GM23338 (cell line): ENCODE results near the gene ERC2. TPM values are rescaled to one million over a fixed set of nuclear protein-coding genes. Genes with fewer than 3 reads are reported as not detected.

Source experiments
- ATAC-seq: fragments of 200-7000 bp; cut with Tn5 transposase; 3 replicates; pipeline ENCODE4 v1.9.1; 2020
- DNase-seq: peaks from one replicate; pipeline ENCODE4 v3.0.0-alpha.2; 2015; ENCODE audit warnings: low spot score
- H2AFZ ChIP-seq: fragments of 200-600 bp; sonication (generic); 2 replicates; pipeline ENCODE4 v1.8.0; 2016; ENCODE audit warnings: antibody characterized with exemption, mild to moderate bottlenecking, moderate library complexity
- H3F3A ChIP-seq: fragments of 200-600 bp; sonication (generic); replicated peaks from 2 replicates; pipeline ENCODE4 v1.8.0; 2017; ENCODE audit warnings: antibody characterized with exemption, mixed run types, low read depth
- H3K27ac ChIP-seq: fragments of 200-600 bp; sonication (generic); 2 replicates; pipeline ENCODE4 v1.6.1; 2016; ENCODE audit warnings: low read depth
- H3K27me3 ChIP-seq: fragments of 200-600 bp; sonication (generic); 2 replicates; pipeline ENCODE4 v1.8.0; 2016; ENCODE audit warnings: mild to moderate bottlenecking, mixed run types, moderate library complexity; ENCODE audit not compliant: insufficient read depth
- H3K36me3 ChIP-seq: fragments of 200-600 bp; sonication (generic); 2 replicates; pipeline ENCODE4 v1.8.0; 2016; ENCODE audit warnings: mild to moderate bottlenecking; ENCODE audit not compliant: insufficient read depth
- H3K4me1 ChIP-seq: fragments of 200-600 bp; sonication (generic); 2 replicates; pipeline ENCODE4 v1.8.0; 2016; ENCODE audit warnings: mild to moderate bottlenecking, moderate library complexity; ENCODE audit not compliant: insufficient read depth
- H3K4me2 ChIP-seq: fragments of 200-600 bp; sonication (generic); 2 replicates; pipeline ENCODE4 v1.7.1; 2017; ENCODE audit warnings: mixed run types
- H3K4me3 ChIP-seq: fragments of 200-600 bp; sonication (generic); 2 replicates; pipeline ENCODE4 v1.6.1; 2016; ENCODE audit warnings: mixed run types
- H3K79me2 ChIP-seq: fragments of 200-600 bp; sonication (generic); replicated peaks from 2 replicates; pipeline ENCODE4 v1.8.0; 2017; ENCODE audit warnings: mild to moderate bottlenecking; ENCODE audit not compliant: insufficient read depth
- H3K9me2 ChIP-seq: fragments of 200-600 bp; sonication (generic); 2 replicates; pipeline ENCODE4 v1.8.0; 2017; ENCODE audit not compliant: insufficient read depth
- H4K20me1 ChIP-seq: fragments of 200-600 bp; sonication (generic); replicated peaks from 2 replicates; pipeline ENCODE4 v1.8.0; 2017; ENCODE audit warnings: mild to moderate bottlenecking; ENCODE audit not compliant: insufficient read depth
- H3K27ac Mint-ChIP-seq: 2 replicates; pipeline ENCODE4 v1.8.0; 2020; ENCODE audit warnings: inconsistent platforms, mild to moderate bottlenecking, moderate library complexity, mixed read lengths
- H3K27me3 Mint-ChIP-seq: 3 replicates; pipeline ENCODE4 v1.8.0; 2022; ENCODE audit warnings: low read depth, mild to moderate bottlenecking, moderate library complexity, mixed read lengths, inconsistent platforms; ENCODE audit not compliant: insufficient read depth, poor library complexity
- H3K36me3 Mint-ChIP-seq: 3 replicates; pipeline ENCODE4 v1.8.0; 2021; ENCODE audit warnings: low read depth, mild to moderate bottlenecking, inconsistent platforms, moderate library complexity, mixed read lengths
- H3K4me1 Mint-ChIP-seq: 3 replicates; pipeline ENCODE4 v1.8.0; 2020; ENCODE audit warnings: mild to moderate bottlenecking, inconsistent platforms, mixed read lengths
- H3K4me3 Mint-ChIP-seq: 3 replicates; pipeline ENCODE4 v1.8.0; 2021; ENCODE audit warnings: moderate library complexity, mild to moderate bottlenecking, inconsistent platforms, mixed read lengths
- H3K9me3 Mint-ChIP-seq: 3 replicates; pipeline ENCODE4 v1.8.0; 2020; ENCODE audit warnings: moderate library complexity, mild to moderate bottlenecking, inconsistent platforms, mixed read lengths
- CREB1 ChIP-seq: fragments of 250-450 bp; sonication (Bioruptor Pico); IDR thresholded peaks from 2 replicates; pipeline ENCODE4 v1.5.0; 2020; ENCODE audit warnings: low read depth, mild to moderate bottlenecking, moderate library complexity
- ETS1 ChIP-seq: IDR thresholded peaks from 2 replicates; pipeline ENCODE4 v1.6.1; 2016; ENCODE audit warnings: antibody characterized with exemption
- EZH2 ChIP-seq: fragments of 200-600 bp; sonication (generic); IDR thresholded peaks from one replicate; pipeline ENCODE4 v1.8.0; 2017; ENCODE audit warnings: antibody characterized with exemption, mild to moderate bottlenecking, low read depth; ENCODE audit not compliant: unreplicated experiment
- EZH2phosphoT487 ChIP-seq: fragments of 200-600 bp; sonication (generic); IDR thresholded peaks from one replicate; pipeline ENCODE4 v1.8.1; 2018; ENCODE audit warnings: antibody characterized with exemption; ENCODE audit not compliant: unreplicated experiment
- POLR2AphosphoS5 ChIP-seq: IDR thresholded peaks from 2 replicates; pipeline ENCODE4 v1.6.1; 2016; ENCODE audit warnings: antibody characterized with exemption, low read depth
- REST ChIP-seq: IDR thresholded peaks from one replicate; pipeline ENCODE4 v1.6.1; 2018; ENCODE audit warnings: antibody characterized with exemption; ENCODE audit not compliant: unreplicated experiment
- STAT1 ChIP-seq: IDR thresholded peaks from one replicate; pipeline ENCODE4 v1.6.1; 2016; ENCODE audit warnings: antibody characterized with exemption; ENCODE audit not compliant: unreplicated experiment
- ZNF114 ChIP-seq: fragments of 250-450 bp; sonication (Bioruptor Pico); IDR thresholded peaks from 2 replicates; pipeline ENCODE4 v1.5.0; 2020; ENCODE audit warnings: mild to moderate bottlenecking, moderate library complexity
- ZNF331 ChIP-seq: fragments of 250-450 bp; sonication (Bioruptor Pico); IDR thresholded peaks from 2 replicates; pipeline ENCODE4 v1.5.0; 2020; ENCODE audit warnings: low read depth, mild to moderate bottlenecking, moderate library complexity
- ZNF462 ChIP-seq: fragments of 250-450 bp; sonication (Bioruptor Pico); IDR thresholded peaks from 2 replicates; pipeline ENCODE4 v1.5.0; 2020; ENCODE audit warnings: mild to moderate bottlenecking, moderate library complexity
- polyA plus RNA-seq: library from polyadenylated mRNA; unstranded; fragments of >200 nt; fragmentation: Nextera tagmentation; extraction: Ambion mirVana; gene quantifications from 2 replicates; pipeline ENCODE4 v1.2.1, GENCODE V29; 2016
- total RNA-seq: library from RNA; depleted of rRNA; stranded (reverse); fragments of >200 nt; shearing (Covaris generic); gene quantifications from 2 replicates; pipeline ENCODE4 v1.2.3, GENCODE V29; 2014

ERC2 gene
- total and polyA plus RNA-seq, 2 experiments from 2014 or later, result 11.8 to 13.7 TPM

- TF ChIP-seq ZNF462 (no peak), ETS1 (no peak), EZH2 (no peak), CREB1 (CRISPR knock-in tag) (no peak), EZH2phosphoT487 (no peak), POLR2AphosphoS5 (no peak), ZNF114 (CRISPR knock-in tag) (no peak), STAT1 (no peak)
These were observed 701.5 kb downstream of the ERC2 start (continued) for GRCh38 chr3:55766753-55767152.

- Histone ChIP-seq H2AFZ (no peak overlapping the region), H3K9me2 (no peaks in the 10 kb centered on the region), H3K36me3 (no peaks in the 10 kb centered on the region), H3F3A (no peaks in the 10 kb centered on the region), H3K4me1 (no peaks in the 10 kb centered on the region), H3K4me2 (no peak overlapping the region), H3K4me3 (no peak overlapping the region), H3K79me2 (no peaks in the 10 kb centered on the region), H3K27me3 (no peaks in the 10 kb centered on the region), H4K20me1 (no peaks in the 10 kb centered on the region), H3K27ac (no peak overlapping the region)
- Mint-ChIP-seq H3K27ac (no peak overlapping the region), H3K36me3 (no peaks in the 10 kb centered on the region), H3K4me3 (no peak overlapping the region), H3K9me3 (no peaks in the 10 kb centered on the region), H3K4me1 (no peaks in the 10 kb centered on the region), H3K27me3 (no peaks in the 10 kb centered on the region)
- ATAC-seq (no peak; the same call in 2 of the 3 replicates), DNase-seq (no peak)
- TF ChIP-seq ZNF331 (CRISPR knock-in tag), result no peak
- no peak for TF ChIP-seq REST
- no peak for TF ChIP-seq ETS1
These were observed 702.2 kb downstream of the ERC2 start for GRCh38 chr3:55765906-55766701.
